HCT116 (cell line): Measurements from ENCODE around the gene NPB. TPM values are rescaled to one million over a fixed set of nuclear protein-coding genes. Genes with fewer than 3 reads are reported as not detected.

Experiments used
- ATAC-seq: fragments of 200-7000 bp; cut with Tn5 transposase; 2 replicates; pipeline ENCODE4 v1.9.1; 2020; ENCODE audit warnings: mild to moderate bottlenecking, moderate library complexity
- BruUV-seq: library from RNA; stranded (reverse); fragments of 400-500 nt; replicated peaks from 2 replicates; lab custom pipeline; 2021; lab: Mats Ljungman, UMichigan
- CTCF ChIA-PET: fragments of 300-600 bp; sonication (Branson Sonifier 250); formaldehyde crosslinking; loops from one replicate; lab custom pipeline; 2021; ENCODE audit warnings: antibody characterized with exemption; lab: Charles Lee
- POLR2A ChIA-PET: fragments of 300-600, 350-600 bp; sonication (Branson Sonifier 250); formaldehyde crosslinking; loops from one replicate; lab custom pipeline; 2021; ENCODE audit warnings: antibody characterized with exemption; lab: Charles Lee
- RAD21 ChIA-PET, 2 experiments: fragments of 300-600 bp; sonication (Branson Sonifier 250); formaldehyde crosslinking; loops; one replicate each; lab custom pipeline; 2023; ENCODE audit warnings: low total read pairs in 2 of 2; ENCODE audit not compliant: uncharacterized antibody in 2 of 2, unreplicated experiment in 2 of 2, low non-redundant PET in 1 of 2; lab: Charles Lee
- DNase-seq: peaks from one replicate; pipeline ENCODE4 v3.0.0-alpha.2; 2010; ENCODE audit warnings: low read depth, low spot score
- H2AFZ ChIP-seq: fragments of 200-600 bp; shearing (Covaris generic), sonication (generic); 2 replicates; pipeline ENCODE4 v1.6.1; 2017; ENCODE audit warnings: low read depth, mixed run types, mixed read lengths, antibody characterized with exemption, low read length; ENCODE audit not compliant: poor library complexity, severe bottlenecking
- H3K27ac ChIP-seq: 2 replicates; pipeline ENCODE4 v1.5.1; 2012; ENCODE audit warnings: low read depth, low read length
- H3K27me3 ChIP-seq: fragments of 200-600 bp; sonication (generic); 2 replicates; pipeline ENCODE4 v1.6.1; 2016; ENCODE audit warnings: mixed run types, low read length, mixed read lengths; ENCODE audit not compliant: insufficient read depth
- H3K36me3 ChIP-seq, 2 experiments: fragments of 200-500 bp in 1 of 2; fragments of 200-600 bp in 1 of 2; sonication (Bioruptor generic) in 1 of 2; sonication (generic) in 1 of 2; 2 replicates each; pipeline versions ENCODE4 v1.5.1 to v1.6.1; 2014 to 2016; ENCODE audit warnings: low read length in 2 of 2, inconsistent platforms in 1 of 2, mixed read lengths in 1 of 2, mixed run types in 1 of 2; ENCODE audit not compliant: insufficient read depth in 2 of 2, control insufficient read depth in 1 of 2
- H3K4me1 ChIP-seq, 2 experiments: fragments of 200-600 bp in 1 of 2; sonication (generic) in 1 of 2; 2 replicates each; pipeline versions ENCODE4 v1.5.1 to v1.6.1; 2012 to 2017; ENCODE audit warnings: low read length in 2 of 2, inconsistent platforms in 1 of 2, mild to moderate bottlenecking in 1 of 2, mixed read lengths in 1 of 2, mixed run types in 1 of 2, moderate library complexity in 1 of 2; ENCODE audit not compliant: insufficient read depth in 2 of 2, control insufficient read depth in 1 of 2
- H3K4me2 ChIP-seq: fragments of 200-600 bp; sonication (generic); 2 replicates; pipeline ENCODE4 v1.6.1; 2017; ENCODE audit warnings: mixed run types, low read length, mixed read lengths
- H3K4me3 ChIP-seq, 2 experiments: fragments of 200-600 bp in 1 of 2; sonication (generic) in 1 of 2; replicated peaks in 1 of 2; 2 replicates each; pipeline ENCODE4 v1.5.1; 2011 to 2016; ENCODE audit warnings: low read length in 2 of 2, control low read depth in 1 of 2, low read depth in 1 of 2, mild to moderate bottlenecking in 1 of 2, mixed read lengths in 1 of 2, mixed run types in 1 of 2
- H3K79me2 ChIP-seq: fragments of 200-600 bp; sonication (generic); 2 replicates; pipeline ENCODE4 v1.6.1; 2017; ENCODE audit warnings: mild to moderate bottlenecking, mixed run types, low read length, moderate library complexity, mixed read lengths; ENCODE audit not compliant: insufficient read depth
- H3K9ac ChIP-seq: fragments of 200-600 bp; sonication (generic); 2 replicates; pipeline ENCODE4 v1.6.1; 2016; ENCODE audit warnings: low read length, mixed read lengths
- H3K9me2 ChIP-seq: fragments of 200-600 bp; sonication (generic), shearing (Covaris generic); 2 replicates; pipeline ENCODE4 v1.6.1; 2017; ENCODE audit warnings: mixed run types, mild to moderate bottlenecking, moderate library complexity; ENCODE audit not compliant: insufficient read depth
- H3K9me3 ChIP-seq, 2 experiments: fragments of 200-500 bp in 1 of 2; fragments of 200-600 bp in 1 of 2; sonication (Bioruptor generic) in 1 of 2; sonication (generic) in 1 of 2; 2 replicates each; pipeline ENCODE4 v1.6.1; 2014 to 2017; ENCODE audit warnings: low read length in 2 of 2, mixed read lengths in 2 of 2, inconsistent platforms in 1 of 2, low read depth in 1 of 2, mild to moderate bottlenecking in 1 of 2, mixed run types in 1 of 2, moderate library complexity in 1 of 2; ENCODE audit not compliant: control insufficient read depth in 1 of 2, insufficient read depth in 1 of 2
- H4K20me1 ChIP-seq: fragments of 200-600 bp; sonication (generic), shearing (Covaris generic); 2 replicates; pipeline ENCODE4 v1.6.1; 2017; ENCODE audit warnings: mixed run types, mild to moderate bottlenecking, moderate library complexity; ENCODE audit not compliant: insufficient read depth
- CBX3 ChIP-seq: IDR thresholded peaks from 2 replicates; pipeline ENCODE4 v1.6.1; 2012; ENCODE audit warnings: low read depth
- CEBPB ChIP-seq: IDR thresholded peaks from 2 replicates; pipeline ENCODE4 v1.6.1; 2012; ENCODE audit warnings: low read depth
- EGR1 ChIP-seq: IDR thresholded peaks from 2 replicates; pipeline ENCODE4 v1.6.1; 2012; ENCODE audit warnings: low read depth
- EZH2 ChIP-seq: fragments of 200-600 bp; sonication (generic); IDR thresholded peaks from 2 replicates; pipeline ENCODE4 v1.6.1; 2017; ENCODE audit warnings: antibody characterized with exemption, mixed run types
- SIN3A ChIP-seq: IDR thresholded peaks from 2 replicates; pipeline ENCODE4 v1.6.1; 2012; ENCODE audit warnings: low read depth
- SRF ChIP-seq: IDR thresholded peaks from 2 replicates; pipeline ENCODE4 v1.6.1; 2012; ENCODE audit warnings: low read depth
- TCF7L2 ChIP-seq: IDR thresholded peaks from 2 replicates; pipeline ENCODE4 v1.7.0; 2011; ENCODE audit warnings: borderline replicate concordance, inconsistent platforms; ENCODE audit not compliant: insufficient read depth, insufficient read length; ENCODE audit errors: extremely low read depth
- YY1 ChIP-seq: IDR thresholded peaks from 2 replicates; pipeline ENCODE4 v1.6.1; 2011; ENCODE audit warnings: low read length, low read depth, moderate library complexity, mild to moderate bottlenecking; ENCODE audit not compliant: insufficient replicate concordance; ENCODE audit errors: extremely low read depth
- ZBTB33 ChIP-seq: IDR thresholded peaks from 2 replicates; pipeline ENCODE4 v1.6.1; 2011; ENCODE audit warnings: mild to moderate bottlenecking, low read length, moderate library complexity; ENCODE audit not compliant: insufficient replicate concordance; ENCODE audit errors: extremely low read depth
- ZFX ChIP-seq: fragments of 450-650 bp; IDR thresholded peaks from 2 replicates; pipeline ENCODE4 v1.6.1; 2017
- intact Hi-C: fragments of 100-400 bp; cut with micrococcal nuclease; formaldehyde crosslinking; loops from 2 replicates; pipeline ENCODE4 v1.10.0; 2022
- total RNA-seq: library from RNA; stranded (reverse); gene quantifications from one replicate; pipeline ENCODE4 v1.2.1, GENCODE V29; 2021; ENCODE audit not compliant: unreplicated experiment

The NPB gene
- total RNA-seq, 1 experiment from 2014 or later, result 1.2 TPM

GRCh38 chr17:81860756-81861568 is 41.1 kb upstream of the NPB start (continued):
- no peak for TF ChIP-seq TCF7L2
- no peak for TF ChIP-seq ZBTB33
- no peak for TF ChIP-seq CBX3
- peak; percentile 58; the same call in 1 of the 2 replicates for TF ChIP-seq ZFX
- no peak for TF ChIP-seq EGR1
- TF ChIP-seq SRF, result no peak
- TF ChIP-seq YY1, result peak; percentile 89

GRCh38 chr17:81863123-81863675 is 38.8 kb upstream of the NPB start:
- TF ChIP-seq EZH2, result no peak
- TF ChIP-seq SIN3A, result no peak
- TF ChIP-seq CEBPB, result no peak
- RAD21 ChIA-PET, result no interaction called here
- Histone ChIP-seq H3K27me3 (no peaks in the 10 kb centered on the region), H3K9ac (peak overlapping the region; percentile 99; the same call in 1 of the 2 replicates), H3K9me2 (no peaks in the 10 kb centered on the region), H3K36me3 (peaks cover 17 to 37% of the 10 kb centered on the region in 2 experiments; a peak in 3 of 4 replicates), H2AFZ (no peak overlapping the region), H3K4me1 (peaks cover 39 to 75% of the 10 kb centered on the region in 2 experiments), H3K79me2 (peaks cover 71% of the 10 kb centered on the region), H3K4me2 (peak overlapping the region; percentile 92; the same call in 1 of the 2 replicates), H3K4me3 (no peak overlapping the region), H4K20me1 (peaks cover 7% of the 10 kb centered on the region; the same call in 1 of the 2 replicates), H3K27ac (peak overlapping the region; percentile 42), H3K9me3 (no peaks in the 10 kb centered on the region)
- BruUV-seq, result no TSS peak
- DNase-seq (no peak), ATAC-seq (no peak)
- CTCF ChIA-PET, result no interaction called here
- intact Hi-C loops, result no loop called here
- POLR2A ChIA-PET, result interaction anchor here (1.0 kb wide), 1 partner anchor 8 kb away, joined by 3 read pairs; no protein-coding TSS in a partner anchor
